HepG2 (cell line): ENCODE measurements around the gene C14orf119. TPM values are rescaled to one million over a fixed set of nuclear protein-coding genes. Genes with fewer than 3 reads are reported as not detected.

Source experiments
- CBX1 ChIP-seq: IDR thresholded peaks from one replicate; pipeline ENCODE4 v1.6.1; 2016; ENCODE audit warnings: antibody characterized with exemption, low read depth
- EED ChIP-seq: sonication (generic); formaldehyde crosslinking; IDR thresholded peaks from 2 replicates; pipeline ENCODE4 v1.5.0; 2020; ENCODE audit warnings: mild to moderate bottlenecking, missing genetic modification reagents
- GATAD1 ChIP-seq: IDR thresholded peaks from 2 replicates; pipeline ENCODE4 v1.6.1; 2016; ENCODE audit warnings: missing genetic modification reagents, missing compliant biosample characterization
- GZF1 ChIP-seq: sonication (generic); formaldehyde crosslinking; IDR thresholded peaks from 2 replicates; pipeline ENCODE4 v1.5.1; 2020; ENCODE audit warnings: mild to moderate bottlenecking, missing genetic modification reagents
- PHF5A ChIP-seq: IDR thresholded peaks from one replicate; pipeline ENCODE4 v1.6.1; 2018; ENCODE audit warnings: low read depth, missing genetic modification reagents; ENCODE audit not compliant: unreplicated experiment
- SP4 ChIP-seq: sonication (generic); formaldehyde crosslinking; IDR thresholded peaks from 2 replicates; pipeline ENCODE4 v1.8.1; 2023; ENCODE audit warnings: mild to moderate bottlenecking, missing genetic modification reagents
- TBP ChIP-seq: sonication (generic); formaldehyde crosslinking; IDR thresholded peaks from 2 replicates; pipeline ENCODE4 v1.5.0; 2020; ENCODE audit warnings: missing genetic modification reagents
- ZFY ChIP-seq: sonication (generic); formaldehyde crosslinking; IDR thresholded peaks from 2 replicates; pipeline ENCODE4 v1.4.0; 2020; ENCODE audit warnings: missing genetic modification reagents
- ZNF142 ChIP-seq: sonication (generic); formaldehyde crosslinking; IDR thresholded peaks from 2 replicates; pipeline ENCODE4 v1.4.0; 2020; ENCODE audit warnings: missing genetic modification reagents
- ZNF225 ChIP-seq: sonication (generic); formaldehyde crosslinking; IDR thresholded peaks from 2 replicates; pipeline ENCODE4 v1.4.0; 2020; ENCODE audit warnings: mild to moderate bottlenecking, missing genetic modification reagents
- ZNF296 ChIP-seq: sonication (generic); formaldehyde crosslinking; conservative IDR thresholded peaks from 2 replicates; pipeline ENCODE4 v1.5.0; 2020; ENCODE audit warnings: mild to moderate bottlenecking, missing genetic modification reagents
- ZNF549 ChIP-seq: sonication (generic); formaldehyde crosslinking; IDR thresholded peaks from 2 replicates; pipeline ENCODE4 v1.5.0; 2020; ENCODE audit warnings: missing genetic modification reagents
- ZNF609 ChIP-seq: sonication (generic); formaldehyde crosslinking; IDR thresholded peaks from 2 replicates; pipeline ENCODE4 v1.4.0; 2020; ENCODE audit warnings: mild to moderate bottlenecking, missing genetic modification reagents, borderline replicate concordance
- ZNF674 ChIP-seq: sonication (generic); formaldehyde crosslinking; IDR thresholded peaks from 2 replicates; pipeline ENCODE4 v1.5.0; 2020; ENCODE audit warnings: low read depth, mild to moderate bottlenecking, missing genetic modification reagents
- ZNF747 ChIP-seq: sonication (generic); formaldehyde crosslinking; IDR thresholded peaks from 2 replicates; pipeline ENCODE4 v1.8.1; 2023; ENCODE audit warnings: missing genetic modification reagents, mild to moderate bottlenecking, borderline replicate concordance
- ZNF766 ChIP-seq: sonication (generic); formaldehyde crosslinking; IDR thresholded peaks from 2 replicates; pipeline ENCODE4 v1.5.0; 2020; ENCODE audit warnings: missing genetic modification reagents, borderline replicate concordance
- polyA plus RNA-seq, 8 experiments: library from polyadenylated mRNA; depleted of rRNA in 3 of 8; stranded (reverse) in 7 of 8; unstranded in 1 of 8; fragments of >200 nt; fragmentation: Illumina TruSeq in 4 of 8; extraction: Trizol in 4 of 8; gene quantifications; 2 replicates each; pipeline versions ENCODE4 v1.2.1 to v1.2.3, GENCODE V29; 2011 to 2016; ENCODE audit warnings: low read depth in 4 of 8, missing spikeins in 1 of 8, mixed read lengths in 1 of 8; ENCODE audit not compliant: insufficient read depth in 1 of 8
- total RNA-seq, 5 experiments: library from RNA; depleted of rRNA; stranded (reverse); fragments of >200 nt; fragmentation: Illumina TruSeq; extraction: Trizol; gene quantifications; 2 replicates each; pipeline ENCODE4 v1.2.3, GENCODE V29; 2016; ENCODE audit warnings: low read depth in 1 of 5
- TF ChIP-seq, protein P1 (sequence below): sonication (generic); formaldehyde crosslinking; IDR thresholded peaks from 2 replicates; pipeline ENCODE4 v1.4.0; 2020; ENCODE audit warnings: mild to moderate bottlenecking, low read depth, missing genetic modification reagents

C14orf119 gene
- total and polyA plus RNA-seq, 2 of the 13 experiments (the other 11 are each of a cell fraction or from before 2014, with no cell fraction given) = 117 to 206 TPM

GRCh38 chr14:23052182-23052623 is 43.1 kb upstream of the C14orf119 start (continued):
- TF ChIP-seq TBP (CRISPR knock-in tag) (0 out of 2 replicates have a peak, but pooled peaks have one; percentile 70), ZNF609 (CRISPR knock-in tag) (peak; percentile 58; the same call in 1 of the 2 replicates), EED (CRISPR knock-in tag) (0 out of 2 replicates have a peak, but pooled peaks have one; percentile 57), SP4 (CRISPR knock-in tag) (0 out of 2 replicates have a peak, but pooled peaks have one; percentile 5), GATAD1 (CRISPR knock-in tag) (no peak), ZNF766 (CRISPR knock-in tag) (peak; percentile 83; the same call in 1 of the 2 replicates), PHF5A (no peak), ZFY (0 out of 2 replicates have a peak, but pooled peaks have one; percentile 32), GZF1 (no peak), ZNF674 (0 out of 2 replicates have a peak, but pooled peaks have one; percentile 36), ZNF142 (0 out of 2 replicates have a peak, but pooled peaks have one; percentile 49), ZNF549 (CRISPR knock-in tag) (no peak), CBX1 (peak; percentile 30), ZNF747 (CRISPR knock-in tag) (peak; percentile 66; the same call in 1 of the 2 replicates), ZNF225 (CRISPR knock-in tag) (peak; percentile 78; the same call in 1 of the 2 replicates), ZNF296 (CRISPR knock-in tag) (0 out of 2 replicates have a peak, but pooled peaks have one; percentile 2)
- TF ChIP-seq, protein P1, sequence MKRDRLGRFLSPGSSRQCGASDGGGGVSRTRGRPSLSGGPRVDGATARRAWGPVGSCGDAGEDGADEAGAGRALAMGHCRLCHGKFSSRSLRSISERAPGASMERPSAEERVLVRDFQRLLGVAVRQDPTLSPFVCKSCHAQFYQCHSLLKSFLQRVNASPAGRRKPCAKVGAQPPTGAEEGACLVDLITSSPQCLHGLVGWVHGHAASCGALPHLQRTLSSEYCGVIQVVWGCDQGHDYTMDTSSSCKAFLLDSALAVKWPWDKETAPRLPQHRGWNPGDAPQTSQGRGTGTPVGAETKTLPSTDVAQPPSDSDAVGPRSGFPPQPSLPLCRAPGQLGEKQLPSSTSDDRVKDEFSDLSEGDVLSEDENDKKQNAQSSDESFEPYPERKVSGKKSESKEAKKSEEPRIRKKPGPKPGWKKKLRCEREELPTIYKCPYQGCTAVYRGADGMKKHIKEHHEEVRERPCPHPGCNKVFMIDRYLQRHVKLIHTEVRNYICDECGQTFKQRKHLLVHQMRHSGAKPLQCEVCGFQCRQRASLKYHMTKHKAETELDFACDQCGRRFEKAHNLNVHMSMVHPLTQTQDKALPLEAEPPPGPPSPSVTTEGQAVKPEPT (CRISPR knock-in tag) = 0 out of 2 replicates have a peak, but pooled peaks have one; percentile 65
